Epithelial cell of esophagus (primary cell): ENCODE measurements around the gene MED20.
A peak's percentile ranks its signal among the peaks of the same experiment; 100 is the strongest.

ENCODE experiments used
- DNase-seq: peaks from one replicate; pipeline ENCODE4 v3.0.0; 2010; ENCODE audit warnings: low read depth
- H3K4me3 ChIP-seq: 2 replicates; pipeline ENCODE4 v1.5.1; 2011; ENCODE audit warnings: mild to moderate bottlenecking, low read length, control low read depth
- CTCF ChIP-seq: IDR thresholded peaks from 2 replicates; pipeline ENCODE4 v1.5.1; 2011; ENCODE audit warnings: low read depth, mild to moderate bottlenecking, low read length, control low read depth, inconsistent platforms; ENCODE audit not compliant: insufficient read depth; ENCODE audit errors: missing control alignments

The MED20 gene

GRCh38 chr6:41900861-41901260 is 20.1 kb downstream of the MED20 start:
- no peak for DNase-seq
- no peak for TF ChIP-seq CTCF
- no peak overlapping the region for H3K4me3 ChIP-seq

- no peak for TF ChIP-seq CTCF
- H3K4me3 ChIP-seq = peak overlapping the region; percentile 80
- DNase-seq = no peak
Measured at GRCh38 chr6:41896281-41896680, 24.7 kb downstream of the MED20 start.

- DNase-seq = peak; percentile 84
- peak within 1 kb of the TSS; percentile 80 for H3K4me3 ChIP-seq
- no peak for TF ChIP-seq CTCF
Measured at GRCh38 chr6:41895300-41896233, 25.4 kb downstream of the MED20 start, which contains the start of gene USP49. Gene USP49 (minus strand): TSS chr6:41895375. CDS start chr6:41806983, 88,392 bp downstream.

GRCh38 chr6:41894366-41895299 is 26.3 kb downstream of the MED20 start:
- TF ChIP-seq CTCF = no peak
- peak overlapping the region; percentile 80 for H3K4me3 ChIP-seq
- DNase-seq = peak; percentile 37

GRCh38 chr6:41892921-41893564 is 27.9 kb downstream of the MED20 start:
- DNase-seq = no peak
- no peak for TF ChIP-seq CTCF
- no peak overlapping the region for H3K4me3 ChIP-seq

GRCh38 chr6:41887331-41887751 is 33.6 kb downstream of the MED20 start:
- TF ChIP-seq CTCF = no peak
- no peak for DNase-seq
- H3K4me3 ChIP-seq = no peak overlapping the region
